GM18517 (cell line): ENCODE results near the gene PDZD2.
"Not testable (repeated sequence)": the region's sequence is repeated elsewhere in the genome, so short reads cannot be mapped to it uniquely, and the experiment has no call there.

Source experiments
- ATAC-seq: cut with Tn5 transposase; IDR thresholded peaks from one replicate; pipeline ENCODE4 v1.9.1; 2021; ENCODE audit warnings: mild to moderate bottlenecking, moderate library complexity; ENCODE audit not compliant: unreplicated experiment

The PDZD2 gene

DNA sequence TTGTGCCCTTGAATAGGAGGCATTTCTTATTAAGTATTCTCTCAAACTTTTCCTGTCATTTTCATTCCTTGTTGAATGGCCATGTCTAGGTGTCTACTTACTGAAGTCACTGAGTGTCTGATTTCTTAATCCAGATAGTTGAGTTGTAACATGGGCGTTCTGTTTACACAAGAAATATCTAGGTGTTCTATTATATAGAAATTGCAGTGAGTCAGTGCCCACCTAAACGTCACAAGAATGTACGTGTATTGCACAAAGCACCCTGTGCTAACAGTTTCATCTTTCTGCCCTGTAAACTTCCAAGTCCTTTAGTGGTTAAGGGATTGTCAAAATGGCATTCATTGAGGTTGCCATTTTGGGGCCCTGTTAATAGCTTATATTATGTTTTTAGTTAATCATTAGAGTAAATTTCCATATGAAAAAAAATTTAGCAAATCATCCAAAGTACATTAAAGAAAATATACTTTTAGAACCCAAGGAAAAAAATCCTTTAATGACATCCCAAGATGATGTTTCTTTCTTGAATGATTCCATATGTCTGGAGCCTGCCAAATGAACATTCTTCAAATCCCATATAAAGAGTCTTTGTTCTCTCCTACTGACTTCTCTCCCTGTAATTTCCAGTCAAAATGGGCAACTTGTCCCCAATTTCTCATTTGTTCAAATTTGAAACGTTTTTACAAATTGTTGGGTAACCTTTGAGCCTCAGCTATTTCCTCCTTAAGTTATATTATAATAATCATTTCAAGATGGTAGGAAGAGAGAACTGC lies 421.0 kb downstream of the PDZD2 start:
- ATAC-seq: no peak

DNA sequence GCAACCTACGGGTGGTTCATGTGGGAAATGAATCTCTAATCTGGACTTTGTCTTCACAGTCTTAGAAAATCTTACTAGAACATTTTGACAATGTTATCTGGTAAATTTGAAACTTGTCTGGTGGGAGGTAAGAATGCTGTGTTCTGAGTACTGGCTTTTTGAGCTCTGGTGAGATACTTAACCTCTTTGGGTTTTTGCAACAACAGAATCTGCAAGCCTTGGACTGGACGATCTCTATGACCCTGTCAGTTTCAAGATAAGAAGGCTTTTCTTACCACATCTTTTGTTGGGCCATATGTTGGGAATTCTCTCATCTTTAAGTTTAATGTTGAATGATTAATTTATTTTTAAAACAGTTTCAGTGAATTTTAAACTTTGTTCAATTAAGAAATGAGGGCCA lies 422.3 kb downstream of the PDZD2 start:
- no peak for ATAC-seq

DNA sequence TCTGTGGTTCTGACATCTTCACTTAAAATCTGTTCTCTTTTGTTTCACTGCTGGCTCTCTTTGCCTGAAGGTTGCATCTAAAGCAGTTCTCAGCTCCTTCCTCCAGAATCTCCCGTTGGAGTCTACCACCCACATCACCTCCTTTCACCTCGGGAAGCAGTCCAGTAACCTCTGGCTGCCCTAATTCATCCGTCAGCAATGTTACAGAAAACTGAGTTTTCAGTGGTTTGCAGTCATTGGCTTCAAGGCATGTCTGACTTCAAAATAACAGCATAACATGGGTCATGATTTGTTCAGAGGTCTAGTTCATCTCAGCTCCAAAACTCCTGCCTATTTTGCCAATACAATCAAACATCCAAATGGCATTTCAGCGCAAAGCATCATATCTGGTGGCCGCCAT lies 427.5 kb downstream of the PDZD2 start:
- no peak for ATAC-seq

DNA sequence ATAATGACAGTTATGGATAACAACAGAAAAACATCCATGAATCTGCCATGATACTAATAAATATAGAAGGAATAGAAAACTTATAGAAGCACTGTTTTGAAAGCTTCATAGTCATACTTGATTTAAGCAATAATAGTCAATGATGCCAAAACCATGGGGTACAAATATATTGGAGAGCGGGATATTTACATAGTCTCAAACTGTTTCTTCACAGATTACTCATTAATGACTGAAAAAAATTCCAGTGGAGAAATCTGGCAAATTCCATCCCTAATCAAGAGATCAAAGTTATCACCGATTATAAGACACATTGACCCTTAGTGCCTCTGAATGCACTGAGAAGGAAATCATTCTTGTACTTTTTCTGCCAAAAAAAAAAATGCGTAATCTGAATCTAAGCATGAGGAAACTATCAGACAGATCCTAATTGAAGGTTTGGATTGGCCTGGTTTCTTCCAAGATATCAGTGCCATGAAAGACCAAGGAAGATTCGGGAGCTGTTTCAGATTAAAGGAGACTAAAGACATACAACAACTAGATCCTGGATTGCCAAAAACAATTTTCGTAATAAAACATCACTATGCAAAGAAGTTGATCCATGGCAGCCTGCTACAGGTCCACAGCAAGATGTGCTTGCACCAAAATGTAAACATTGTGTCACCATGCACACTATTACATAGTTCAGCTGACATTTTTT lies 429.0 kb downstream of the PDZD2 start:
- ATAC-seq: no peak

DNA sequence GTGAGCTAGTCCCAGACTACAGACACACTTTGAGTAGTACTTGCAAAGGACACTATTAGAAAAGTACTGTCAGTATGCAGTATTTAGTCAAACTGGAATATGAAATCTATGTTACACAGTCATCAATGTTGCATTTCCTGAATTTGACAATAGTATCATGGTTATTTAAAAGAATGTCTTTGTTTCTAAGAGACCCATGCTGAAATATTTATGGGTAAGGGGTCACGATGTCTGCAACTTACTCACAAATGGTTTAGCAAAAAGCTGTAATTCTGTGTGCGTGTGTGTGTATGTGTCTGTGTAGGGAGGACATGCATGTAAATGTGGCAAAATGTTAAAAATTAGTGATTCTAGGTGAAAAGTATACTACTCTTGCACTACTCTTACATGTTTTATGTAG lies 429.6 kb downstream of the PDZD2 start:
- no peak for ATAC-seq

DNA sequence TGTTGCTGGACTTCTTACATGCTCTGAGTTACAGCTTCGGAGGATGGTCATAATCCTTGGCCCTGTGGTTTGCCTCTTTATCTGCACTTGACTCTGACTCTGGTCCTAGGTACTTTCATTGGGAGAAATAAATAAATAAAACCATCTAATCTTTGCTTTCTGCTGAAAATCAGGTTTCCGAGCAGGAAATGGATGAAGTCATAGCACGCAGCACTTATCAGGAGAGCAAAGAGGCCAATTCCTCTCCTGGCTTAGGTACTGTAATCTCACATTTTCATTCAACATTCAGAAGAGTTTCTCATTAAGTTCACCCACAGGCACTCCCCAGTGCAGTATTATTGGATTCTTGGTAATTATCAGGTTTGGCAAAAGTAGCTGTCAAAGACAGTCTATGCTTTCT lies 430.5 kb downstream of the PDZD2 start:
- no peak for ATAC-seq

DNA sequence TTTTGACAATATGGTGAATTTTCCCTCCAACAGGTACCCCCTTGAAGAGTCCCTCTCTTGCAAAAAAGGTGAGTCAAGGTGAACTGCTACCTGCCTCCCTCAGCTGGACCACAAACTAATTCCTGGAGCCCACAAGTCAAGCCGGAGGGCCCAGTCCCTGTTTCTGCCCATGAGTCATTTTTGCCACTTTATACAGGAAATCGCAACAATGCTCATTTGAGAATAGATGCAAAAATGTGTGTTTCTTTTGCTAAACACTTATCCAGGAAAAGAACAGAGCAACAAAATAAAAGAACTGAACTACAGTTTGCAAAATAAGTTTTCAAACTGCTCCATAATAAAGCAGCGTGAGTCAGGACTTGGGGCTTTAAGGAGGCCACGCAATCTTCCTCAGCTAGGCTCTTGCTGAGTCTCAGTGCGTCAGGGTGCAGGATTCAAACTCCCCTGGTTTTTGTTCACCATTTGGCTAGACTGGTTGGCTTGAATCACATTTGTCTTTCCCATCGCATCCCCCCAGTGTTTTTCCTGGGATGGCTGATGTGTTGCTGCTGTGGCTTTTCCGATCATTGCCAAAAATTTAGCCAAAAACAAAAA lies 432.5 kb downstream of the PDZD2 start:
- no peak for ATAC-seq

DNA sequence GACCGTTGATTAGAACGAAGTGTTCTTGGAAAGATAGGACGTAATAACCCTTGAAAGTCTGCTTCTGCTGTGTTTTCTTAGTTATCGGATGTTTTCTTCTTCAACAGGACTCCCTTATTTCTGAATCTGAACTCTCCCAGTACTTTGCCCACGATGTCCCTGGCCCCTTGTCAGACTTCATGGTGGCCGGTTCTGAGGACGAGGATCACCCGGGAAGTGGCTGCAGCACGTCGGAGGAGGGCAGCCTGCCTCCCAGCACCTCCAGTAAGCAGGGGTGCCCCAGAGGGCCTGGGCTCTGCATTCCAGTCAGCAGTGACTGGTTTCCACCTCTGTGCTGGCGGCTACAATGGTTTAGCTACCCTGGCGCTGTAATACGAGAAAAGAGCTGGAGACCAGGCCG lies 433.1 kb downstream of the PDZD2 start:
- ATAC-seq: no peak

DNA sequence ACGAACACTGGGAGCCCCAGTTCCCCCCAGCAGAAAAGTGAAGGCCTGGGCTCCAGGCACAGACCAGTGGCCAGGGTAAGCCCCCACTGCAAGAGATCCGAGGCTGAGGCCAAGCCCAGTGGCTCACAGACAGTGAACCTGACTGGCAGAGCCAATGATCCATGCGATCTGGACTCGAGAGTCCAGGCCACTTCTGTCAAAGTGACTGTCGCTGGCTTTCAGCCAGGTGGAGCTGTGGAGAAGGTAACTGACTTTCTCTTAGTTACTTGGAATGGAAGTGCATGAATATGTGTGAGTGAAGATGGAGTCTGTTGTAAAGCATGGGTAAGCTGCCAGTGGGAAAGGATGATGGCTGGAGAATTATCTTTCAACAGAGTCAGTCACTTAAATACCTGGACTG lies 435.5 kb downstream of the PDZD2 start:
- ATAC-seq: no peak

DNA sequence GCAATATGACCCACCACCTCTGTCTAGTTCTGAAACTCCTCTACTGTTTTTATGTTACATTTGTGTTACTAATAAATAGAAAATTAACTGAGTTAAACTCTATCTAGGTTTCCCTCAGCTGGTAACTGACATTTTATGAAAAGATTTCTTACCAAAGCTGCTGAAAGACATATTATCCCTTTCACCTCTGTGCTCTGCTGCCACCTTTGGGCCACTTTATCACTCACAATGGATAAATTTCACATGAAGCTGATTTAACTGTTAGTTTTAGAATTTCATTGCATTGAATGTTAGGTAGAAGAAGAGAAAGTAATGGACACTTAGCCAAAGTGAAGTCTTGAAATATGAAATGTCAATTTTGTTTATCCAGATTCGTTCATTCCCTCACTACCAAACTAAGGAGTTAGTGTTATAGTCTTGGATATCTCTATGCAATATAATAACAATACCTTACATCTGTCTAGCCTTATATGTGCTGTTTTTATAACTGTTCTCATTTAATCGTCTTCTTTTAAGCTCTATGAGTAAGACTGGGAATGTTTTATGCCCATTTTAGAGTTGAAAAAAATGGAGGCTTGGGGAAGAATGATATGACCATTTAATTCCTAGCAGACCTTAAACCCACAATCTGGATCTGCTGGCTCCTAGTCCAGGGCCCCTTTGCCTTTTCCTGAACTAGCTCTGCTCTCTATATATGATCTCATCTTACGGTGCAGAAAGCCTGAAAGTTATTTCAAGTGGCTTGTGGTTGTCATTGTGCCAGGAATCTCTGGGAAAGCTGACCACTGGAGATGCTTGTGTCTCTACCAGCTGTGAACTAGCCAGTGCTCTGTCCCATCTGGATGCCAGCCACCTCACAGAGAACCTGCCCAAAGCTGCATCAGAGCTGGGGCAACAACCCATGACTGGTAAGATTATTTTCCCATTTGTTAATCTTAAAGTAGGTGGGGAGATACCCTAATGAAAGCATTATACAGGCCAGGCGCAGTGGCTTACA lies 438.1 kb downstream of the PDZD2 start:
- no peak for ATAC-seq

DNA sequence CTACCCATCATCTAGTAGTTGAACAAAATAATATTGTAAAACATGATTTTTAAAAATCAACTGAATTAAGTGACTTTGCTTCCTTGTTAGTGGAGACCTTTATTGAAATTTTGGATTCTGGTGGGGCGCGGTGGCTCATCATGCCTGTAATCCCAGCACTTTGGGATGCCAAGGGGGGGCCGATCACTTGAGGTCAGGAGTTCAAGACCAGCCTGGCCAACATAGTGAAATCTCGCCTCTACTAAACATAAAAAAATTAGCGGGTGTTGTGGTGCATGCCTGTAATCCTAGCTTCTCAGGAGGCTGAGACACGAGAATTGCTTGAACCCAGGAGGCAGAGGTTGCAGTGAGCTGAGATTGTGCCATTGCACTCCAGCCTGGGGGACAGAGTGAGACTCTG lies 439.9 kb downstream of the PDZD2 start:
- not testable (repeated sequence) for ATAC-seq

DNA sequence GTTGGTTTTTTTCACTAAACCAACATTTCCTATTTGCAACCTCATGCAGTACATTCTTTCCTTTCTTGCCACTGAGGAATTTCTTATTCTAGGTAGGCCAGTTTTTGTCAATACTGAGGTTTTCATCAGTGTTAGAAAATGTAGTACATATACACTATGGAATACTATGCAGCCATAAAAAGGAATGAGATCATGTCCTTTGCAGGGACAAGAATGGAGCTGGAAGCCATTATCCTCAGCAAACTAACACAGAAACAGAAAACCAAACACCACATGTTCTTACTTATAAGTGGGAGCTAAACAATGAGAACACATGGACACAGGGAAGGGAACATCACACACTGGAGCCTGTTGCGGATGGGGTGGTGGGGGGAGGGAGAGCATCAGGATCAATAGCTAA lies 441.6 kb downstream of the PDZD2 start:
- not testable (repeated sequence) for ATAC-seq

DNA sequence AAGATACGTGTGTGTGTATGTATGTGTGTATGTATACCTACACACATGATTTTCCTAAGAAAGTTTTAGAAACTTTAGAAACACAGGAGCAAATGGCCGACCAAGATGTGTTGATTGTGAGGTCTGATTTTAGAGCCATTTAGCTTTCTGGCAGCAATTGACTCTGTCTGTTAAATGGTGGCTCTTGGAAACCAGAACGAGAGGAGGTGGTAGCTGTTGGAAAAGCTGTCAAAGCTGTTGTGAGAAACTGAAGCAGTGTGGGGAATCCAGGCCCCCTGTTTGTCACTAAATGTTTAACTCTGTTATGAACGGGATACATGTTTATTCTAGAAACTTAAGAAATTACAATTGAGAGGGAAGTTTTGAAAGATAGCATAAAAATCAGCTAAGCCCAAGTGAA lies 443.8 kb downstream of the PDZD2 start:
- no peak for ATAC-seq

DNA sequence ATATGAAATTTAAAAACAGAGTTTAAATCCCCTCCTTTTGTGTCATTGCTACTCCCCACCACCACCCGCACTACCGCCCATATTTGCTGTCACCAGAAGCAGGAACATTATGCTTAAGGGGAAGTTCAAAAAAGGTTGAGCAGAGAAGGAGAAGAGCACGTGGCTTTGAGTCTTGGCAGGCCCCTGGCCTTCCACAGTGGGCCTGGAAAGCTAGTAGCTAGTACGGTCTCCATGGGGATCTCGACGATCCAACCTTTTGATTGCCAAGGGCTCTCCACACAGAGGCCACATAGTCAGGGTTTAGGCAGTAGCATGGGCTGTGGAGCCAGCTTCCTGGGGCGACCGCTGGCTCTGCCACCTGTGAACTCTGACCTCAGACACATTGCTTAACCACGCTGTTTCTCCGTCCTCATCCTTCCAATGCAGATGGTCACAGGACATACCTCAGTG lies 445.1 kb downstream of the PDZD2 start:
- no peak for ATAC-seq

DNA sequence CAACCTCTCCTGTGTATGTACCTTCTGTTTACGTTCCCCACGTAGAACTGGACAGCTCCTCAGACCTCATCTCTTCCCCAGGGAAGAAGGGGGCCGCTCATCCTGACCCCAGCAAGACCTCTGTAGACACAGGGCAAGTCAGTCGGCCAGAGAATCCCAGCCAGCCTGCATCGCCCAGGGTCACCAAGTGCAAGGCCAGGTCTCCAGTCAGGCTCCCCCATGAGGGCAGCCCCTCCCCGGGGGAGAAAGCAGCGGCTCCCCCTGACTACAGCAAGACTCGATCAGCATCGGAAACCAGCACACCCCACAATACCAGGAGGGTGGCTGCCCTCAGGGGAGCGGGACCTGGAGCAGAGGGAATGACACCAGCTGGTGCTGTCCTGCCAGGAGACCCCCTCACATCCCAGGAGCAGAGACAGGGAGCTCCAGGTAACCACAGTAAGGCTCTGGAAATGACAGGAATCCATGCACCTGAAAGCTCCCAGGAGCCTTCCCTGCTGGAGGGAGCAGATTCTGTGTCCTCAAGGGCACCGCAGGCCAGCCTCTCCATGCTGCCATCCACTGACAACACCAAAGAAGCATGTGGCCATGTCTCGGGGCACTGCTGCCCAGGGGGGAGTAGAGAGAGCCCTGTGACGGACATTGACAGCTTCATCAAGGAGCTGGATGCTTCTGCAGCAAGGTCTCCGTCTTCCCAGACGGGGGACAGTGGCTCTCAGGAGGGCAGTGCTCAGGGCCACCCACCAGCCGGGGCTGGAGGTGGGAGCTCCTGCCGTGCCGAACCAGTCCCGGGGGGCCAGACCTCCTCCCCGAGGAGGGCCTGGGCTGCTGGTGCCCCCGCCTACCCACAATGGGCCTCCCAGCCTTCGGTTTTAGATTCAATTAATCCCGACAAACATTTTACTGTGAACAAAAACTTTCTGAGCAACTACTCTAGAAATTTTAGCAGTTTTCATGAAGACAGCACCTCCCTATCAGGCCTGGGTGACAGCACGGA lies 448.5 kb downstream of the PDZD2 start:
- ATAC-seq: no peak

DNA sequence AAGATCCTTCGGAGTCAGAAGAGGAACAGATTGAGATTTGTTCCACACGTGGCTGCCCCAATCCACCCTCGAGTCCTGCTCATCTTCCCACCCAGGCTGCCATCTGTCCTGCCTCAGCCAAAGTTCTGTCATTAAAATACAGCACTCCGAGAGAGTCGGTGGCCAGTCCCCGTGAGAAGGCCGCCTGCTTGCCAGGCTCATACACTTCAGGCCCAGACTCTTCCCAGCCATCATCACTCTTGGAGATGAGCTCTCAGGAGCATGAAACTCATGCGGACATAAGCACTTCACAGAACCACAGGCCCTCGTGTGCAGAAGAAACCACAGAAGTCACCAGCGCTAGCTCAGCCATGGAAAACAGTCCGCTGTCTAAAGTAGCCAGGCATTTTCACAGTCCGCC lies 449.3 kb downstream of the PDZD2 start:
- no peak for ATAC-seq

DNA sequence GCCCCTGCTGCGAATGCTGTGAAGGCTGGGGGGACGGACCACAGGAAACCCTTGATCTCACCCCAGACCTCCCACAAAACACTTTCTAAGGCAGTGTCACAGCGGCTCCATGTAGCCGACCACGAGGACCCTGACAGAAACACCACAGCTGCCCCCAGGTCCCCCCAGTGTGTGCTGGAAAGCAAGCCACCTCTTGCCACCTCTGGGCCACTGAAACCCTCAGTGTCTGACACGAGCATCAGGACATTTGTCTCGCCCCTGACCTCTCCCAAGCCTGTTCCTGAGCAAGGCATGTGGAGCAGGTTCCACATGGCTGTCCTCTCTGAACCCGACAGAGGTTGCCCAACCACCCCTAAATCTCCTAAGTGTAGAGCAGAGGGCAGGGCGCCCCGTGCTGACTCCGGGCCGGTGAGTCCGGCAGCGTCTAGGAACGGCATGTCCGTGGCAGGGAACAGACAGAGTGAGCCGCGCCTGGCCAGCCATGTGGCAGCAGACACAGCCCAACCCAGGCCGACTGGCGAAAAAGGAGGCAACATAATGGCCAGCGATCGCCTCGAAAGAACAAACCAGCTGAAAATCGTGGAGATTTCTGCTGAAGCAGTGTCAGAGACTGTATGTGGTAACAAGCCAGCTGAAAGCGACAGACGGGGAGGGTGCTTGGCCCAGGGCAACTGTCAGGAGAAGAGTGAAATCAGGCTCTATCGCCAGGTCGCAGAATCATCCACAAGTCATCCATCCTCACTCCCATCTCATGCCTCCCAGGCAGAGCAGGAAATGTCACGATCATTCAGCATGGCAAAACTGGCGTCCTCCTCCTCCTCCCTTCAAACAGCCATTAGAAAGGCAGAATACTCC lies 450.4 kb downstream of the PDZD2 start:
- ATAC-seq: no peak

DNA sequence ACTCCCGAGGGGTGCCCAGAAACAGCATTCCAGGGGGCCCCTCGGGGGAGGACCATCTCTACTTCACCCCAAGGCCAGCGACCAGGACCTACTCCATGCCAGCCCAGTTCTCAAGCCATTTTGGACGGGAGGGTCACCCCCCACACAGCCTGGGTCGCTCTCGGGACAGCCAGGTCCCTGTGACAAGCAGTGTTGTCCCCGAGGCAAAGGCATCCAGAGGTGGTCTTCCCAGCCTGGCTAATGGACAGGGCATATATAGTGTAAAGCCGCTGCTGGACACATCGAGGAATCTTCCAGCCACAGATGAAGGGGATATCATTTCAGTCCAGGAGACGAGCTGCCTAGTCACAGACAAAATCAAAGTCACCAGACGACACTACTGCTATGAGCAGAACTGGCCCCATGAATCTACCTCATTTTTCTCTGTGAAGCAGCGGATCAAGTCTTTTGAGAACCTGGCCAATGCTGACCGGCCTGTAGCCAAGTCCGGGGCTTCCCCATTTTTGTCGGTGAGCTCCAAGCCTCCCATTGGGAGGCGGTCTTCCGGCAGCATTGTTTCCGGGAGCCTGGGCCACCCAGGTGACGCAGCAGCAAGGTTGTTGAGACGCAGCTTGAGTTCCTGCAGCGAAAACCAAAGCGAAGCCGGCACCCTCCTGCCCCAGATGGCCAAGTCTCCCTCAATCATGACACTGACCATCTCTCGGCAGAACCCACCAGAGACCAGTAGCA lies 451.3 kb downstream of the PDZD2 start:
- no peak for ATAC-seq
